ENCODE measurements around the gene IGFBP5. TPM values are rescaled to one million over a fixed set of nuclear protein-coding genes. Genes with fewer than 3 reads are reported as not detected.

Gene IGFBP5
- total and polyA plus RNA-seq, 9 donors = 718 to 3,214 (median 2,226) TPM

- Histone ChIP-seq H3K4me3 (peak overlapping the region; percentile 80), H3K27me3 (no peaks in the 10 kb centered on the region), H3K36me3 (no peaks in the 10 kb centered on the region), H3K27ac (peak overlapping the region in 1 of 2 donors; percentile 39), H3K4me1 (ENCODE audit: insufficient read depth) (peaks cover 20% of the 10 kb centered on the region), H3K9me3 (no peaks in the 10 kb centered on the region)
- DNase-seq = peak; percentile 84 to 90 (median 89)
- no peak for TF ChIP-seq CTCF (IDR thresholded peaks at IDR 0.05)
- no peak for TF ChIP-seq EP300 (IDR thresholded peaks at IDR 0.05)
- TF ChIP-seq POLR2A (IDR thresholded peaks at IDR 0.05) = no peak
- WGBS, 3 donors = 0 to 1% (median 1%) methylated on average over 28 of the region's 28 CpGs
- intact Hi-C loops (cut with DNase I) = loop anchor here in 3 of 4 donors (5.0 to 10.0 kb wide), 5 partner anchors 492 to 819 kb away; no protein-coding TSS in a partner anchor
Measured at GRCh38 chr2:216692636-216693413, 2.5 kb downstream of the IGFBP5 start.

- Histone ChIP-seq H3K9me3 (no peaks in the 10 kb centered on the region), H3K4me3 (peak overlapping the region; percentile 80), H3K27ac (peak overlapping the region in 1 of 2 donors; percentile 58), H3K36me3 (no peaks in the 10 kb centered on the region), H3K27me3 (no peaks in the 10 kb centered on the region), H3K4me1 (ENCODE audit: insufficient read depth) (peaks cover 21% of the 10 kb centered on the region)
- TF ChIP-seq POLR2A (IDR thresholded peaks at IDR 0.05) (peak; percentile 34), CTCF (IDR thresholded peaks at IDR 0.05) (no peak)
- intact Hi-C loops (cut with DNase I) = loop anchor here in 3 of 4 donors (5.0 to 10.0 kb wide), 5 partner anchors 494 to 821 kb away; no protein-coding TSS in a partner anchor
- 3 to 7% (median 5%) methylated on average over 22 to 23 of the region's 23 CpGs for WGBS, 3 donors
- DNase-seq = peak; percentile 79 to 92 (median 83)
Measured at GRCh38 chr2:216690853-216691741, 4.3 kb downstream of the IGFBP5 start.

- Histone ChIP-seq H3K27me3 (no peaks in the 10 kb centered on the region), H3K27ac (peak overlapping the region in 1 of 2 donors; percentile 35), H3K9me3 (no peaks in the 10 kb centered on the region), H3K4me1 (ENCODE audit: insufficient read depth) (peaks cover 18% of the 10 kb centered on the region), H3K36me3 (no peaks in the 10 kb centered on the region), H3K4me3 (peak overlapping the region; percentile 27)
- peak in 2 of 5 donors; percentile 37 to 44 for DNase-seq
- WGBS, 3 donors = 14 to 20% (median 19%) methylated on average over 6 of the region's 6 CpGs
- no peak for TF ChIP-seq CTCF (IDR thresholded peaks at IDR 0.05)
- intact Hi-C loops (cut with DNase I) = loop anchor here in 3 of 4 donors (5.0 to 10.0 kb wide), 5 partner anchors 494 to 822 kb away; no protein-coding TSS in a partner anchor
Measured at GRCh38 chr2:216690456-216690852, 4.9 kb downstream of the IGFBP5 start.

GRCh38 chr2:216689397-216689796 is 6.0 kb downstream of the IGFBP5 start:
- H3K4me3 ChIP-seq = peak overlapping the region; percentile 13
- H3K4me1 ChIP-seq (ENCODE audit: insufficient read depth) = peaks cover 24% of the 10 kb centered on the region
- no peaks in the 10 kb centered on the region for H3K36me3 ChIP-seq
- intact Hi-C loops (cut with DNase I) = loop anchor here in 1 of 4 donors (10.0 kb wide), 1 partner anchor 1065 kb away; no protein-coding TSS in a partner anchor
- H3K9me3 ChIP-seq = no peaks in the 10 kb centered on the region
- no peaks in the 10 kb centered on the region for H3K27me3 ChIP-seq
- no peak for TF ChIP-seq CTCF (IDR thresholded peaks at IDR 0.05)
- no peak for TF ChIP-seq POLR2A (IDR thresholded peaks at IDR 0.05)
- TF ChIP-seq EP300 (IDR thresholded peaks at IDR 0.05) = no peak
- WGBS, 3 donors = 61 to 80% (median 68%) methylated on average over 3 of the region's 3 CpGs
- peak overlapping the region; percentile 16 to 20 for H3K27ac ChIP-seq
- peak in 2 of 5 donors; percentile 24 to 25 for DNase-seq
